ENCODE results near the gene NFAM1.

Gene NFAM1

GRCh38 chr22:42468841-42469240, 36.6 kb upstream of the NFAM1 start:
- DNase-seq (ENCODE audit: extremely low read depth, low read depth) = no peak
- no peak for TF ChIP-seq CTCF (IDR thresholded peaks at IDR 0.05; ENCODE audit: low read depth, low read length)

- TF ChIP-seq CTCF (IDR thresholded peaks at IDR 0.05; ENCODE audit: low read depth, low read length) = no peak
- DNase-seq (ENCODE audit: extremely low read depth, low read depth) = no peak
Observed at GRCh38 chr22:42462016-42462415, 29.8 kb upstream of the NFAM1 start.

- no peak for TF ChIP-seq CTCF (IDR thresholded peaks at IDR 0.05; ENCODE audit: low read depth, low read length)
Observed at GRCh38 chr22:42461511-42461910, 29.3 kb upstream of the NFAM1 start.

GRCh38 chr22:42459287-42460063, 27.3 kb upstream of the NFAM1 start:
- DNase-seq (ENCODE audit: extremely low read depth, low read depth) = no peak
- no peak for TF ChIP-seq CTCF (IDR thresholded peaks at IDR 0.05; ENCODE audit: low read depth, low read length)

More at GRCh38 chr22:42461511-42461910, 29.3 kb upstream of the NFAM1 start:
- no peak for DNase-seq (ENCODE audit: extremely low read depth, low read depth)

- no peak for TF ChIP-seq CTCF (IDR thresholded peaks at IDR 0.05; ENCODE audit: low read depth, low read length)
- no peak for DNase-seq (ENCODE audit: extremely low read depth, low read depth)
Observed at GRCh38 chr22:42452916-42453315, 20.7 kb upstream of the NFAM1 start.

GRCh38 chr22:42452456-42452855, 20.3 kb upstream of the NFAM1 start:
- no peak for TF ChIP-seq CTCF (IDR thresholded peaks at IDR 0.05; ENCODE audit: low read depth, low read length)
- DNase-seq (ENCODE audit: extremely low read depth, low read depth) = no peak

GRCh38 chr22:42451499-42452145, 19.4 kb upstream of the NFAM1 start:
- TF ChIP-seq CTCF (IDR thresholded peaks at IDR 0.05; ENCODE audit: low read depth, low read length) = no peak
- DNase-seq (ENCODE audit: extremely low read depth, low read depth) = no peak
